DND-41 (cell line): ENCODE measurements around the gene WDFY3.

Source experiments
- ATAC-seq: fragments of 200-7000 bp; cut with Tn5 transposase; 3 replicates; pipeline ENCODE4 v1.9.1; 2021; ENCODE audit warnings: low read depth; ENCODE audit not compliant: insufficient read depth
- DNase-seq: peaks from one replicate; pipeline ENCODE4 v3.0.0-alpha.2; 2020
- H2AFZ ChIP-seq: 2 replicates; pipeline ENCODE4 v1.6.0; 2012; ENCODE audit warnings: low read depth, low read length
- H3K27ac ChIP-seq: 2 replicates; pipeline ENCODE4 v1.5.1; 2012; ENCODE audit warnings: low read length, inconsistent platforms
- H3K27me3 ChIP-seq: fragments of 200-600 bp; sonication (generic); 2 replicates; pipeline ENCODE4 v1.6.0; 2012; ENCODE audit warnings: low read length, mild to moderate bottlenecking, inconsistent platforms; ENCODE audit not compliant: insufficient read depth, poor library complexity
- H3K36me3 ChIP-seq: 2 replicates; pipeline ENCODE4 v1.5.1; 2012; ENCODE audit warnings: low read length, inconsistent platforms; ENCODE audit not compliant: insufficient read depth
- H3K4me1 ChIP-seq: 2 replicates; pipeline ENCODE4 v1.5.1; 2012; ENCODE audit warnings: mild to moderate bottlenecking, low read length; ENCODE audit not compliant: insufficient read depth
- H3K4me2 ChIP-seq: 2 replicates; pipeline ENCODE4 v1.6.0; 2012; ENCODE audit warnings: mild to moderate bottlenecking, moderate library complexity, low read length, inconsistent platforms; ENCODE audit not compliant: insufficient read depth
- H3K4me3 ChIP-seq, 2 experiments: fragments of 200-600 bp in 1 of 2; shearing (Covaris generic) in 1 of 2; 2 replicates each; pipeline ENCODE4 v1.5.1; 2012 to 2016; ENCODE audit warnings: inconsistent platforms in 2 of 2, low read length in 2 of 2, mild to moderate bottlenecking in 2 of 2, low read depth in 1 of 2, moderate library complexity in 1 of 2
- H3K79me2 ChIP-seq: 2 replicates; pipeline ENCODE4 v1.6.0; 2012; ENCODE audit warnings: low read length, inconsistent platforms; ENCODE audit not compliant: insufficient read depth
- H3K9ac ChIP-seq: 2 replicates; pipeline ENCODE4 v1.6.0; 2012; ENCODE audit warnings: low read depth, mild to moderate bottlenecking, inconsistent platforms, low read length, moderate library complexity
- H3K9me3 ChIP-seq: 2 replicates; pipeline ENCODE4 v1.5.1; 2012; ENCODE audit warnings: low read length, moderate library complexity, mild to moderate bottlenecking, inconsistent platforms; ENCODE audit not compliant: insufficient read depth, severe bottlenecking
- H4K20me1 ChIP-seq: 2 replicates; pipeline ENCODE4 v1.6.0; 2012; ENCODE audit warnings: low read length; ENCODE audit not compliant: insufficient read depth
- EZH2 ChIP-seq: IDR thresholded peaks from 3 replicates; pipeline ENCODE4 v1.6.1; 2012; ENCODE audit warnings: borderline replicate concordance, low read depth, mild to moderate bottlenecking, moderate library complexity, low read length, inconsistent platforms; ENCODE audit not compliant: severe bottlenecking
- TF ChIP-seq, protein P1 (sequence below): IDR thresholded peaks from 2 replicates; pipeline ENCODE4 v1.5.1; 2012; ENCODE audit warnings: borderline replicate concordance, low read length, moderate library complexity, mild to moderate bottlenecking; ENCODE audit not compliant: poor library complexity, severe bottlenecking; ENCODE audit errors: extremely low read depth

WDFY3 gene

DNA sequence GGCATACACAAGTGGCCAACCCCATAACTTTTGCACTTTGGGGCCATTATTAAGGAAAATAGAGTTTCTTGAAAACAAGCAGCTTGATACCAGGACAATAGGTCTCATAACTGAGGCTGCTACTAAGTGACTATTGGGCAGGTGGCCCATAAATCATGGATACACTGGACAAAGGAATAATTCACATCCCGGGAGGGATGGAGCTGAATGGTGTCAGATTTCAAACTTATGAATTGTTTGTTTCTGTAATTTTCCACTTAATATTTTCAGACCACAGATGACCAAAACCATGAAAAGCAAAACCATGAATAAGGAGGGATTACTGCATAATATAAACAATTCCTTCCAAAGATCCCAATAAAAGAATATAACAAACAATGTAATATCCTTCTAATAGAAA, 114.4 kb downstream of the WDFY3 start:
- H3K27me3 ChIP-seq, result no peaks in the 10 kb centered on the region
- H3K27ac ChIP-seq, result no peak overlapping the region
- DNase-seq, result no peak

DNA sequence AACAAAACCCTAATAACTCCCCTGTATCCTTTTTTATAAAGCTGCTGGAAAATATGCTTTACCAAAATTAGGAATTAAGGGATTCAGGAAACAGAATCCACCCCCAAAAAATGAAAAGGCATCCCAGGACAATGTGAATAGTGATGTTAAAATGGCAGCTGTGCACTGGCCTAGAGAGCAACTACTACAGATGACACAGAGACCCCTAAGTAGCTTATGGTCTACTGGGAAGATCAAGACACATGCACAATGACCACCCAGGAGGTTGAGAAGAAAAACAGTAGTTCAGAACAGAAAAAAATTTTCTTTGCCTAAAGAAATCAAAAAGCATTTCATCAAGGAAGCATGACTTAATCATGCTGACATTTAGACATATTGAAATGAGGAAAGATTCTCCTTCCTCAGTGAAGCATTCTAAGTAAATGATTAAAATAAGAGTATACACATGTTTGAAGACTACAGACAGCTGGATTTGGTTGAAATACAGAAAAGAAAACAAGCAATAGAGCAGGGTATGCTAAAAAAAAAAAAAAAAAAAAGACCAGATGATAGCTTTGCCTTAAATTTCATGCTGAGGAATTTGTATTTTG, 117.3 kb downstream of the WDFY3 start:
- no peak for ATAC-seq
- no peak for TF ChIP-seq EZH2
- TF ChIP-seq, protein P1, sequence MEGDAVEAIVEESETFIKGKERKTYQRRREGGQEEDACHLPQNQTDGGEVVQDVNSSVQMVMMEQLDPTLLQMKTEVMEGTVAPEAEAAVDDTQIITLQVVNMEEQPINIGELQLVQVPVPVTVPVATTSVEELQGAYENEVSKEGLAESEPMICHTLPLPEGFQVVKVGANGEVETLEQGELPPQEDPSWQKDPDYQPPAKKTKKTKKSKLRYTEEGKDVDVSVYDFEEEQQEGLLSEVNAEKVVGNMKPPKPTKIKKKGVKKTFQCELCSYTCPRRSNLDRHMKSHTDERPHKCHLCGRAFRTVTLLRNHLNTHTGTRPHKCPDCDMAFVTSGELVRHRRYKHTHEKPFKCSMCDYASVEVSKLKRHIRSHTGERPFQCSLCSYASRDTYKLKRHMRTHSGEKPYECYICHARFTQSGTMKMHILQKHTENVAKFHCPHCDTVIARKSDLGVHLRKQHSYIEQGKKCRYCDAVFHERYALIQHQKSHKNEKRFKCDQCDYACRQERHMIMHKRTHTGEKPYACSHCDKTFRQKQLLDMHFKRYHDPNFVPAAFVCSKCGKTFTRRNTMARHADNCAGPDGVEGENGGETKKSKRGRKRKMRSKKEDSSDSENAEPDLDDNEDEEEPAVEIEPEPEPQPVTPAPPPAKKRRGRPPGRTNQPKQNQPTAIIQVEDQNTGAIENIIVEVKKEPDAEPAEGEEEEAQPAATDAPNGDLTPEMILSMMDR, result no peak
- Histone ChIP-seq H3K27ac (no peak overlapping the region), H3K79me2 (no peaks in the 10 kb centered on the region), H3K4me1 (no peaks in the 10 kb centered on the region), H3K27me3 (no peaks in the 10 kb centered on the region), H4K20me1 (no peaks in the 10 kb centered on the region), H3K9me3 (no peaks in the 10 kb centered on the region), H2AFZ (no peak overlapping the region), H3K9ac (no peak overlapping the region), H3K4me2 (no peak overlapping the region), H3K4me3 (no peak overlapping the region), H3K36me3 (no peaks in the 10 kb centered on the region)
- DNase-seq, result no peak

More for the DNA sequence above, 114.4 kb downstream of the WDFY3 start:
- H2AFZ ChIP-seq, result no peak overlapping the region
- ATAC-seq, result no peak
- no peaks in the 10 kb centered on the region for H4K20me1 ChIP-seq
- H3K9ac ChIP-seq, result no peak overlapping the region
- H3K79me2 ChIP-seq, result no peaks in the 10 kb centered on the region
- H3K9me3 ChIP-seq, result no peaks in the 10 kb centered on the region
- no peak overlapping the region for H3K4me3 ChIP-seq
- TF ChIP-seq EZH2, result no peak
- TF ChIP-seq, protein P1, result no peak
- no peak overlapping the region for H3K4me2 ChIP-seq
- no peaks in the 10 kb centered on the region for H3K4me1 ChIP-seq
- H3K36me3 ChIP-seq, result no peaks in the 10 kb centered on the region

DNA sequence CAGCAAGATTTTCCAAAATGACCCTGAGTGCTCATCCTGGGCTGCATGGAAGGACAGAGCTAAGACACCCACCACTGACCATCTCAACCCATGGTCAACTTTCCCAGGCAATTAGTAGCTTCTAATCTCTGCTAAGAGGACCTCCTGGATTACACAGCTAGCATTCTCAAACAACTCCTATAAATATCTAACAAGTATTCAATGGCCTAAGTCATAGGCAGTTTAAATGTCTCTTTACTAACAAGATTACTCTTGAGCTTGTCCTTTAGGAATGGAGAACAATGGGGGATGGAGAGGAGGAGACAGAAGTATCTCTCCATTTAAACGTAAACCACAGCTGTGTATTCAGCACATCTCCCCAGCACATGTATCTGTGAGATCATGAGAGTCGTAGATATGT, 118.1 kb downstream of the WDFY3 start:
- H3K27ac ChIP-seq, result no peak overlapping the region
- H3K4me1 ChIP-seq, result no peaks in the 10 kb centered on the region
- no peak overlapping the region for H2AFZ ChIP-seq
- H3K4me3 ChIP-seq, result no peak overlapping the region
- H3K9ac ChIP-seq, result no peak overlapping the region
- no peaks in the 10 kb centered on the region for H3K27me3 ChIP-seq
- ATAC-seq (no peak), DNase-seq (no peak)
- H3K79me2 ChIP-seq, result no peaks in the 10 kb centered on the region
- H3K36me3 ChIP-seq, result no peaks in the 10 kb centered on the region
- no peak overlapping the region for H3K4me2 ChIP-seq
- no peak for TF ChIP-seq EZH2
- TF ChIP-seq, protein P1, result no peak
- H4K20me1 ChIP-seq, result no peaks in the 10 kb centered on the region
- no peaks in the 10 kb centered on the region for H3K9me3 ChIP-seq

DNA sequence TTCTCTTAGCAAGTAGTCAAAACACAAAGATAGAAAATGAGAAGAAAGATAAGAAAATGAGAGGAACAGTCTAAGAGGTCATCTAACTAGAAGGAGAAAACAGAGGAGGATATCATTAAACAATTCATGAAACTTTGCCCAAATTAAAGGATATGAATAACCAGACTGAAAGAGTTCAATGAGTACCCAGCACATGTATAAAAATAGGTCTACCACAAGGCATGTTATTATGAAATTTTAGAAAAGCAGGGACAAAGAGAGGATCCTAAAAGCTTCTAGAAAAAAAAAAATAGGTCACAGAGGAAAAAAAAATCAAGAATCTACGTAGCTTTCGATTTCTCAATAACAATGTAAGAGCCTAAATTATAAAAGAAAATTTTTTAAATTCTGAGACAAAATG, 118.5 kb downstream of the WDFY3 start:
- TF ChIP-seq EZH2, result no peak
- TF ChIP-seq, protein P1, result no peak
- Histone ChIP-seq H3K9ac (no peak overlapping the region), H3K79me2 (no peaks in the 10 kb centered on the region), H2AFZ (no peak overlapping the region), H4K20me1 (no peaks in the 10 kb centered on the region), H3K9me3 (no peaks in the 10 kb centered on the region), H3K4me1 (no peaks in the 10 kb centered on the region), H3K36me3 (no peaks in the 10 kb centered on the region), H3K4me3 (no peak overlapping the region), H3K4me2 (no peak overlapping the region), H3K27me3 (no peaks in the 10 kb centered on the region), H3K27ac (no peak overlapping the region)
- no peak for ATAC-seq
- DNase-seq, result no peak
